ENCODE measurements around the gene IPO13.
A peak's percentile ranks its signal among the peaks of the same experiment; 100 is the strongest.

DNA sequence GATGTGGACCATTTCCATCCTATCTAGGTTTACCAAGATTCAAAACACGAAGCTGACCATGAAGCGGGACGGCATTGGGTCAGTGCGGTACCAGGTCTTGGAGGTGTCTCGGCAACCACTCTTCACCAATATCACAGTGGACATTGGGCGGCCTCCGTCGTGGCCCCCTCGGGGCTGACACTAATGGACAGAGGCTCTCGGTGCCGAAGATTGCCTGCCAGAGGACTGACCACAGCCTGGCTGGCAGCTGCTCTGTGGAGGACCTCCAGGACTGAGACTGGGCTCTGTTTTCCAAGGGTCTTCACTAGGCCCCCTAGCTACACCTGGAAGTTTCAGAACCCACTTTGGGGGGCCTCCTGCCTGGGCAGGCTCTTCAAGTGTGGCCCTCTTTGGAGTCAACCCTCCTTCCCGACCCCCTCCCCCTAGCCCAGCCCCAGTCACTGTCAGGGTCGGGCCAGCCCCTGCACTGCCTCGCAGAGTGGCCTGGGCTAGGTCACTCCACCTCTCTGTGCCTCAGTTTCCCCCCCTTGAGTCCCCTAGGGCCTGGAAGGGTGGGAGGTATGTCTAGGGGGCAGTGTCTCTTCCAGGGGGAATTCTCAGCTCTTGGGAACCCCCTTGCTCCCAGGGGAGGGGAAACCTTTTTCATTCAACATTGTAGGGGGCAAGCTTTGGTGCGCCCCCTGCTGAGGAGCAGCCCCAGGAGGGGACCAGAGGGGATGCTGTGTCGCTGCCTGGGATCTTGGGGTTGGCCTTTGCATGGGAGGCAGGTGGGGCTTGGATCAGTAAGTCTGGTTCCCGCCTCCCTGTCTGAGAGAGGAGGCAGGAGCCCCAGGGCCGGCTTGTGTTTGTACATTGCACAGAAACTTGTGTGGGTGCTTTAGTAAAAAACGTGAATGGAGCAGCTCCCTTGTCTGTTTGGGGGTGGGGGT, 43.8 kb downstream of the IPO13 start:
- TF ChIP-seq, protein P1, sequence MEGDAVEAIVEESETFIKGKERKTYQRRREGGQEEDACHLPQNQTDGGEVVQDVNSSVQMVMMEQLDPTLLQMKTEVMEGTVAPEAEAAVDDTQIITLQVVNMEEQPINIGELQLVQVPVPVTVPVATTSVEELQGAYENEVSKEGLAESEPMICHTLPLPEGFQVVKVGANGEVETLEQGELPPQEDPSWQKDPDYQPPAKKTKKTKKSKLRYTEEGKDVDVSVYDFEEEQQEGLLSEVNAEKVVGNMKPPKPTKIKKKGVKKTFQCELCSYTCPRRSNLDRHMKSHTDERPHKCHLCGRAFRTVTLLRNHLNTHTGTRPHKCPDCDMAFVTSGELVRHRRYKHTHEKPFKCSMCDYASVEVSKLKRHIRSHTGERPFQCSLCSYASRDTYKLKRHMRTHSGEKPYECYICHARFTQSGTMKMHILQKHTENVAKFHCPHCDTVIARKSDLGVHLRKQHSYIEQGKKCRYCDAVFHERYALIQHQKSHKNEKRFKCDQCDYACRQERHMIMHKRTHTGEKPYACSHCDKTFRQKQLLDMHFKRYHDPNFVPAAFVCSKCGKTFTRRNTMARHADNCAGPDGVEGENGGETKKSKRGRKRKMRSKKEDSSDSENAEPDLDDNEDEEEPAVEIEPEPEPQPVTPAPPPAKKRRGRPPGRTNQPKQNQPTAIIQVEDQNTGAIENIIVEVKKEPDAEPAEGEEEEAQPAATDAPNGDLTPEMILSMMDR (IDR thresholded peaks at IDR 0.05; ENCODE audit: insufficient read depth, low read length, poor library complexity, severe bottlenecking), result peak; percentile 59
- TF ChIP-seq EZH2phosphoT487 (conservative IDR thresholded peaks at IDR 0.05; ENCODE audit: low read length), result no peak

All from SU-DHL-6 (cell line).